Parathyroid adenoma (tissue), 2 donors: Measurements from ENCODE around the gene SUCLG2.

Experiments used
- H2AFZ ChIP-seq: fragments of 300-600 bp; sonication (generic); one replicate; pipeline ENCODE4 v1.7.0; 2017; ENCODE audit warnings: antibody characterized with exemption, mild to moderate bottlenecking
- H3K27ac ChIP-seq: fragments of 300-600 bp; sonication (generic); one replicate; pipeline ENCODE4 v1.7.0; 2017
- H3K27me3 ChIP-seq: fragments of 300-600 bp; sonication (generic); one replicate; pipeline ENCODE4 v1.7.0; 2017; ENCODE audit warnings: low read length; ENCODE audit not compliant: control insufficient read depth, insufficient read depth
- H3K36me3 ChIP-seq: fragments of 300-600 bp; sonication (generic); one replicate; pipeline ENCODE4 v1.7.0; 2017; ENCODE audit warnings: low read length; ENCODE audit not compliant: control insufficient read depth, insufficient read depth
- H3K4me1 ChIP-seq: fragments of 300-600 bp; sonication (generic); one replicate; pipeline ENCODE4 v1.7.0; 2017; ENCODE audit warnings: control low read depth
- H3K4me2 ChIP-seq: fragments of 300-600 bp; sonication (generic); one replicate; pipeline ENCODE4 v1.7.0; 2017; ENCODE audit warnings: low read length
- H3K4me3 ChIP-seq: fragments of 300-600 bp; sonication (generic); one replicate; pipeline ENCODE4 v1.7.0; 2017; ENCODE audit warnings: low read depth, low read length
- H3K79me2 ChIP-seq: fragments of 300-600 bp; sonication (generic); one replicate; pipeline ENCODE4 v1.7.0; 2017; ENCODE audit warnings: control low read depth
- H3K9ac ChIP-seq: fragments of 300-600 bp; sonication (generic); one replicate; pipeline ENCODE4 v1.7.0; 2017; ENCODE audit warnings: mild to moderate bottlenecking
- H3K9me3 ChIP-seq: fragments of 300-600 bp; sonication (generic); one replicate; pipeline ENCODE4 v1.7.0; 2017; ENCODE audit warnings: low read length; ENCODE audit not compliant: control insufficient read depth
- TF ChIP-seq, protein P1 (sequence below): fragments of 300-600 bp; sonication (generic); IDR thresholded peaks from one replicate; pipeline ENCODE4 v1.7.0; 2017; ENCODE audit warnings: antibody characterized with exemption, mild to moderate bottlenecking
- donor health status: primary hyperparathyroidism.

SUCLG2 gene

DNA sequence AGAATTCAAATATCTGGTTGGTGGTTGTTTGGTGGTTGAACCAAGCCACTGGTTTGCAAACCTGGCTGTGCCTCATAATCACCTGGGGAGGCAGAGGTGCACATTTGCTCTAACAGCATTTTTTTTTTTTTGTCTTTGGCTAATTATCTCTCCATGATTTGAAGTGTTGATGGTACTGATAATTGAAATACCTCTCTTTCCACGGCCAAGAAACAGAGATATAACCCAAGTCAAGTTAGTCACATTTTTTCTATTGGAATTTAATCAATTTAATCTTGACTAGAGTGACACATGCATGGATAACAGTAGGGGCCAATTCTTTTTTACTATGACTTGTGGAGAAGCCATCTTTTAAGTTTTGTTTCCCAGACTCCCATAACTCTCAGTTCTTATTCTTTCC lies 37.5 kb upstream of the SUCLG2 start:
- Histone ChIP-seq H3K36me3 (no peaks in the 10 kb centered on the region), H3K27me3 (no peaks in the 10 kb centered on the region), H2AFZ (no peak overlapping the region), H3K79me2 (no peaks in the 10 kb centered on the region), H3K9me3 (no peaks in the 10 kb centered on the region), H3K4me3 (no peak overlapping the region), H3K9ac (no peak overlapping the region), H3K4me1 (no peaks in the 10 kb centered on the region), H3K27ac (no peak overlapping the region), H3K4me2 (no peak overlapping the region)
- TF ChIP-seq, protein P1, sequence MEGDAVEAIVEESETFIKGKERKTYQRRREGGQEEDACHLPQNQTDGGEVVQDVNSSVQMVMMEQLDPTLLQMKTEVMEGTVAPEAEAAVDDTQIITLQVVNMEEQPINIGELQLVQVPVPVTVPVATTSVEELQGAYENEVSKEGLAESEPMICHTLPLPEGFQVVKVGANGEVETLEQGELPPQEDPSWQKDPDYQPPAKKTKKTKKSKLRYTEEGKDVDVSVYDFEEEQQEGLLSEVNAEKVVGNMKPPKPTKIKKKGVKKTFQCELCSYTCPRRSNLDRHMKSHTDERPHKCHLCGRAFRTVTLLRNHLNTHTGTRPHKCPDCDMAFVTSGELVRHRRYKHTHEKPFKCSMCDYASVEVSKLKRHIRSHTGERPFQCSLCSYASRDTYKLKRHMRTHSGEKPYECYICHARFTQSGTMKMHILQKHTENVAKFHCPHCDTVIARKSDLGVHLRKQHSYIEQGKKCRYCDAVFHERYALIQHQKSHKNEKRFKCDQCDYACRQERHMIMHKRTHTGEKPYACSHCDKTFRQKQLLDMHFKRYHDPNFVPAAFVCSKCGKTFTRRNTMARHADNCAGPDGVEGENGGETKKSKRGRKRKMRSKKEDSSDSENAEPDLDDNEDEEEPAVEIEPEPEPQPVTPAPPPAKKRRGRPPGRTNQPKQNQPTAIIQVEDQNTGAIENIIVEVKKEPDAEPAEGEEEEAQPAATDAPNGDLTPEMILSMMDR = no peak

DNA sequence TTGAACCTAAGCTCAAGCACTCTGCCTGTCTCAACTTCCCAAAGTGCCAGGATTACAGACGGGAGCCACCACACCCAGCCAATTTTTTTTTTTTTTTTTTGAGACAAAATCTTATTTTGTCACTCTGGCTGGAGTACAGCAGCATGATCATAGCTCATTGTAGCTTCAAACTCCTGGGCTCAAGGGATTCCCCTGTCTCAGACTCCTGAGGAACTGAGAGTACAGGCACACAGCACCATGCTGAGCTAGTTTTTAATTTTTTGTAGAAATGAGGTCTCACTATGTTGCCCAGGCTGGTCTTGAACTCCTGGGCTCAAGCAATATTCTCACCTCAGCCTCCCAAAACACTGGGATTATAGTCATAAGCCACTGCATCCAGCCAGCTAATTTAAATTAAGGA lies 36.8 kb upstream of the SUCLG2 start:
- Histone ChIP-seq H3K36me3 (no peaks in the 10 kb centered on the region), H3K79me2 (no peaks in the 10 kb centered on the region), H3K9ac (no peak overlapping the region), H3K4me1 (no peaks in the 10 kb centered on the region), H3K4me2 (no peak overlapping the region), H3K27me3 (no peaks in the 10 kb centered on the region), H3K4me3 (no peak overlapping the region), H3K27ac (no peak overlapping the region), H2AFZ (no peak overlapping the region), H3K9me3 (no peaks in the 10 kb centered on the region)
- TF ChIP-seq, protein P1 = no peak

DNA sequence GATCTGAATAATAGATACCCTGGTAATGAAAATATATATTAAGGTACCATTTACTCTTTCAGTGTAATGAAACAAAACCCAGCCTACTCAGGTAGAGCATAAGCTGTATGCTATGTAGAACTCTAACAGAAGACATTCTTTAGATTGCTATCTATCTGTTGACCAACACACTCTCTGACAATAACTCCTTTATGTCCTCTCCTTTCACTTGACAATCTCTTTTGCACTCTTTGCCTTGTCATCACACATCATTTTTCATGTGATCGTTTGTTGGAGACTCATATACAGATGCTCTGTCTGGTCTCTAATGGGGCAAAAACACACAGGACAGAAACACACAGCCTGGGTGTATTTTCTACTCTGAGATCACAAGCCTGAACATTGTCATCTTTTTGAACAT lies 35.4 kb upstream of the SUCLG2 start:
- H3K36me3 ChIP-seq = no peaks in the 10 kb centered on the region
- H3K4me2 ChIP-seq = no peak overlapping the region
- H3K27me3 ChIP-seq = no peaks in the 10 kb centered on the region
- no peak overlapping the region for H2AFZ ChIP-seq
- no peaks in the 10 kb centered on the region for H3K79me2 ChIP-seq
- H3K9me3 ChIP-seq = no peaks in the 10 kb centered on the region
- H3K4me1 ChIP-seq = no peaks in the 10 kb centered on the region
- H3K9ac ChIP-seq = no peak overlapping the region
- no peak overlapping the region for H3K27ac ChIP-seq
- no peak overlapping the region for H3K4me3 ChIP-seq
- TF ChIP-seq, protein P1 = no peak

DNA sequence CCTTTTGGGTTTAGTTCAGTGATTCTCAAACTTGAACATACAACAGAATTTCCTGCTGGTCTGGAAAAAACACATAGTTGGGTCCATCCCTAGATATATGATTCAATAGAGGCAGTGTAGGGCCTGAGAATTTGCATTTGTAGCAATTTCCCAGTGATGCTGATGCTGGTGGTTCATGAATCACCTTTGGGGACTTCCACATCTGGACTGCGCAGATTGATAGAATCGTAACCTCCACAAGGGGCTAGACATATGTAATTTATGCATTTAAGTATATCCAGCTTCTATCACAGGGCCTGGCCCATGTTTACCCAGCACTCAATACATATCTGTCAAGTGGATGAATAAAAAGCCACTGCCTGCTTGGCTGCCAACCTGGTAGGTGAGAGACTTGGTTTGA lies 33.8 kb upstream of the SUCLG2 start:
- no peaks in the 10 kb centered on the region for H3K9me3 ChIP-seq
- no peak overlapping the region for H3K4me2 ChIP-seq
- H3K36me3 ChIP-seq = no peaks in the 10 kb centered on the region
- no peaks in the 10 kb centered on the region for H3K4me1 ChIP-seq
- H3K4me3 ChIP-seq = no peak overlapping the region
- H3K79me2 ChIP-seq = no peaks in the 10 kb centered on the region
- H3K27me3 ChIP-seq = no peaks in the 10 kb centered on the region
- no peak overlapping the region for H2AFZ ChIP-seq
- no peak overlapping the region for H3K27ac ChIP-seq
- TF ChIP-seq, protein P1 = no peak
- H3K9ac ChIP-seq = no peak overlapping the region

DNA sequence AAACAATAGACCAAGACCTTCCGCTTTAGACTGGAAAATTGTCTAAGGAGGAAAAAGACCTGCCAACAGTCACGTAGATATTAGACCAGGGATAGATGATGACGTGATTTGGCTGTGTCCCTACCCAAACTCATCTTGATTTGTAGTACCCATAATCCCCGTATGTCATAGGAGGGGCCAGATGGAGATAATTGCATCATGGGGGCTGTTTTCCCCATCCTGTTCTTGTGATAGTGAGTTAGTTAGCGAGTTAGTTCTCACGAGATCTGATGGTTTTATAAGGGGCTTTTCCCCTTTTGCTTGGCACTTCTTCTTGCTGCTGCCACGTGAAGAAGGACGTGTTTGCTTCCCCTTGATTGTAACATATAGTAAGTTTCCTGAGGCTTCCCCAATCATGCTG lies 31.7 kb upstream of the SUCLG2 start:
- no peaks in the 10 kb centered on the region for H3K79me2 ChIP-seq
- H3K9ac ChIP-seq = no peak overlapping the region
- no peak overlapping the region for H3K27ac ChIP-seq
- H3K27me3 ChIP-seq = no peaks in the 10 kb centered on the region
- no peaks in the 10 kb centered on the region for H3K36me3 ChIP-seq
- no peak overlapping the region for H3K4me3 ChIP-seq
- no peak overlapping the region for H2AFZ ChIP-seq
- H3K4me2 ChIP-seq = no peak overlapping the region
- no peaks in the 10 kb centered on the region for H3K4me1 ChIP-seq
- TF ChIP-seq, protein P1 = no peak
- no peaks in the 10 kb centered on the region for H3K9me3 ChIP-seq
